PC-3 (cell line): ENCODE results near the gene EVA1A.

Source experiments
- EZH2phosphoT487 ChIP-seq: fragments of 300-600 bp; sonication (generic); IDR thresholded peaks from 2 replicates; pipeline ENCODE4 v1.6.1; 2018; ENCODE audit warnings: mild to moderate bottlenecking, antibody characterized with exemption, low read length, borderline replicate concordance
- TF ChIP-seq, protein P1 (sequence below): fragments of 300-600 bp; sonication (generic); conservative IDR thresholded peaks from 2 replicates; pipeline ENCODE4 v1.5.1; 2017; ENCODE audit warnings: antibody characterized with exemption, low read depth, mild to moderate bottlenecking, low read length

DNA sequence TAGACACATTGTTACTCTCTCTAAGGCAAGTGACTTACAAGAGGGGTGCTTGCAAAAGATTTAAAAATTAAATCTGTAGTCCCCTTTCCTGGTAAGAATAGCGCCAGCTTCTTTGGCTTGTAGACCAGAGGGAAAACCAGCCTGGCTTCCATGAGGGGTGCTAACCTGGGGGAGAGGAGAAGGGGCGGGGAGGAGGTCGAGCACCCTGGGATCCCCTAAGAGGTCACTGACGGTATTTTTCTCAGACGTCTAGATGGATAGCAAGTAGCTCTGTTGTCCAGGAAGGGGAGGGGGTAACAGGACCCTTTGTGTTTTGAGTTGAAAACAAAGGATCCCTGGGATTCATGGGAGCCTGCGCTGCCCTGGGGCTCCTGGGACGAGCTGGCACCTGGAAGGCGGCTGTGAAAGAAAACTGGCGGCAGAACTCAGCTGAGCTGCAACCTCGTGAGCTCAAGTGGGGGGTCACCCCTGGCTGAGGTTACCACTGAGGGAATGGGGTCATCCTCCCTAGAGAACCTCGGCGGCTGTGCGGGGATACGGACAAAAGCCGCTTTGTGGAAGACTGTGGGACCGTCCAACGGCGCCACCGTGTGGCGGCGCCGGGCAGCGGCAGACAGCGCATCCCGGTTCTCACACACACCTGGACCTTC, 48.1 kb upstream of the EVA1A start:
- TF ChIP-seq, protein P1, sequence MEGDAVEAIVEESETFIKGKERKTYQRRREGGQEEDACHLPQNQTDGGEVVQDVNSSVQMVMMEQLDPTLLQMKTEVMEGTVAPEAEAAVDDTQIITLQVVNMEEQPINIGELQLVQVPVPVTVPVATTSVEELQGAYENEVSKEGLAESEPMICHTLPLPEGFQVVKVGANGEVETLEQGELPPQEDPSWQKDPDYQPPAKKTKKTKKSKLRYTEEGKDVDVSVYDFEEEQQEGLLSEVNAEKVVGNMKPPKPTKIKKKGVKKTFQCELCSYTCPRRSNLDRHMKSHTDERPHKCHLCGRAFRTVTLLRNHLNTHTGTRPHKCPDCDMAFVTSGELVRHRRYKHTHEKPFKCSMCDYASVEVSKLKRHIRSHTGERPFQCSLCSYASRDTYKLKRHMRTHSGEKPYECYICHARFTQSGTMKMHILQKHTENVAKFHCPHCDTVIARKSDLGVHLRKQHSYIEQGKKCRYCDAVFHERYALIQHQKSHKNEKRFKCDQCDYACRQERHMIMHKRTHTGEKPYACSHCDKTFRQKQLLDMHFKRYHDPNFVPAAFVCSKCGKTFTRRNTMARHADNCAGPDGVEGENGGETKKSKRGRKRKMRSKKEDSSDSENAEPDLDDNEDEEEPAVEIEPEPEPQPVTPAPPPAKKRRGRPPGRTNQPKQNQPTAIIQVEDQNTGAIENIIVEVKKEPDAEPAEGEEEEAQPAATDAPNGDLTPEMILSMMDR = peak; percentile 96
- TF ChIP-seq EZH2phosphoT487 = no peak
